ENCODE data around the gene SOHLH1. TPM values are rescaled to one million over a fixed set of nuclear protein-coding genes. Genes with fewer than 3 reads are reported as not detected.

Gene SOHLH1, protein sequence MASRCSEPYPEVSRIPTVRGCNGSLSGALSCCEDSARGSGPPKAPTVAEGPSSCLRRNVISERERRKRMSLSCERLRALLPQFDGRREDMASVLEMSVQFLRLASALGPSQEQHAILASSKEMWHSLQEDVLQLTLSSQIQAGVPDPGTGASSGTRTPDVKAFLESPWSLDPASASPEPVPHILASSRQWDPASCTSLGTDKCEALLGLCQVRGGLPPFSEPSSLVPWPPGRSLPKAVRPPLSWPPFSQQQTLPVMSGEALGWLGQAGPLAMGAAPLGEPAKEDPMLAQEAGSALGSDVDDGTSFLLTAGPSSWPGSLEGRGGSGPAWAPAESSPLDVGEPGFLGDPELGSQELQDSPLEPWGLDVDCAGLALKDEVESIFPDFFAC
- not detected in 2 replicates for total RNA-seq
- long read RNA-seq, result 0 reads

DNA sequence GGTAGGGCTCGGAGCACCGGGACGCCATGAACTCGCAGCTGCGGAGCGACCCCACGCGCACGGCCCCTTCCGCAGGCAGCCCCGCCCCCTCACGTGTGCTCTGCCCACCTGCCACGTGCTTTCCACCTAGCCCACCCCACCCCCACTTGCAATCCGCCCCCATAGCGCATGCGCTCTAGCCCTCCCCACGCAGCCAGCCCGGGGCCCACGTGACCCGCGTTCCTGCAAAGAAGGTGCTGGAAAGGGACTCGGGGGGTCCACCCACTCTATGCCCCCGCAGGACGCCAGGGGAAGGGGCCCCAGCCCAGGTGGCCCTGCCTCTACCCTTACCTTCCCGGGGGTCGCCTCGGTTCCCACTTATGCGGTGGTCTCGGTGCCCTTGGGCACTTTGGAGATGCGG lies at the start of gene SOHLH1:
TSS of gene SOHLH1 (minus strand) at position 42 of the 400 bp plus-strand sequence. CDS start at position 28, 14 bp downstream.
- Mint-ChIP-seq H3K4me1 (no peaks in the 10 kb centered on the region), H3K27ac (ENCODE audit: unreplicated experiment) (no peak within 1 kb of the TSS), H3K36me3 (ENCODE audit: low read depth) (no peaks in the 10 kb centered on the region), H3K4me3 (no peak within 1 kb of the TSS), H3K9me3 (no peaks in the 10 kb centered on the region), H3K27me3 (ENCODE audit: low read depth) (peaks cover 12% of the 10 kb centered on the region)
- TF ChIP-seq, protein P1, sequence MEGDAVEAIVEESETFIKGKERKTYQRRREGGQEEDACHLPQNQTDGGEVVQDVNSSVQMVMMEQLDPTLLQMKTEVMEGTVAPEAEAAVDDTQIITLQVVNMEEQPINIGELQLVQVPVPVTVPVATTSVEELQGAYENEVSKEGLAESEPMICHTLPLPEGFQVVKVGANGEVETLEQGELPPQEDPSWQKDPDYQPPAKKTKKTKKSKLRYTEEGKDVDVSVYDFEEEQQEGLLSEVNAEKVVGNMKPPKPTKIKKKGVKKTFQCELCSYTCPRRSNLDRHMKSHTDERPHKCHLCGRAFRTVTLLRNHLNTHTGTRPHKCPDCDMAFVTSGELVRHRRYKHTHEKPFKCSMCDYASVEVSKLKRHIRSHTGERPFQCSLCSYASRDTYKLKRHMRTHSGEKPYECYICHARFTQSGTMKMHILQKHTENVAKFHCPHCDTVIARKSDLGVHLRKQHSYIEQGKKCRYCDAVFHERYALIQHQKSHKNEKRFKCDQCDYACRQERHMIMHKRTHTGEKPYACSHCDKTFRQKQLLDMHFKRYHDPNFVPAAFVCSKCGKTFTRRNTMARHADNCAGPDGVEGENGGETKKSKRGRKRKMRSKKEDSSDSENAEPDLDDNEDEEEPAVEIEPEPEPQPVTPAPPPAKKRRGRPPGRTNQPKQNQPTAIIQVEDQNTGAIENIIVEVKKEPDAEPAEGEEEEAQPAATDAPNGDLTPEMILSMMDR (conservative IDR thresholded peaks at IDR 0.05), result no peak
- no peak for DNase-seq (ENCODE audit: low read depth, low spot score)

DNA sequence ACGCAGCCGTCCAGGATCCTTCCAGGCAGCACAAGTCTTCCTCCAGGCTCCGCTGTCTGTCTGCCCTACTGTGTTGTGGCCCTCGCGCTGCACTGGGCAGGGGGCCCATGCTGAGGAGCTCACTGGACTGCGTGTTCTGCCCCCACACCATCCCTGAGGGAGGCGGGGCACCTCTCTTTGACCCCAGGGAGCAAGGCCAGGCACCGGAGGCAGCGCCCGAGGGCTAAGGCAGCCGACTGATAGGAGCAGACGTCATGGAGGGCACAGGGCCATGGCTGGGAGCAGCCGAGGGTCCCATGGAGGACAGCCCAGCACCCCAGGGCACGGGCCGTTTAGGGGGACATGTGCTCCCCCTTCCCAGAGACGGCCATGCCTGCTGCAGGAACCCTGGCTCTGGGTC lies 49.4 kb upstream of the SOHLH1 start:
- H3K9me3 Mint-ChIP-seq, result peaks cover 6% of the 10 kb centered on the region
- no peak overlapping the region for H3K4me3 Mint-ChIP-seq
- TF ChIP-seq, protein P1 (conservative IDR thresholded peaks at IDR 0.05), result no peak
- no peaks in the 10 kb centered on the region for H3K36me3 Mint-ChIP-seq (ENCODE audit: low read depth)
- H3K4me1 Mint-ChIP-seq, result no peaks in the 10 kb centered on the region
- no peak for DNase-seq (ENCODE audit: low read depth, low spot score)
- no peak overlapping the region for H3K27ac Mint-ChIP-seq (ENCODE audit: unreplicated experiment)
- peaks cover 3% of the 10 kb centered on the region for H3K27me3 Mint-ChIP-seq (ENCODE audit: low read depth)

DNA sequence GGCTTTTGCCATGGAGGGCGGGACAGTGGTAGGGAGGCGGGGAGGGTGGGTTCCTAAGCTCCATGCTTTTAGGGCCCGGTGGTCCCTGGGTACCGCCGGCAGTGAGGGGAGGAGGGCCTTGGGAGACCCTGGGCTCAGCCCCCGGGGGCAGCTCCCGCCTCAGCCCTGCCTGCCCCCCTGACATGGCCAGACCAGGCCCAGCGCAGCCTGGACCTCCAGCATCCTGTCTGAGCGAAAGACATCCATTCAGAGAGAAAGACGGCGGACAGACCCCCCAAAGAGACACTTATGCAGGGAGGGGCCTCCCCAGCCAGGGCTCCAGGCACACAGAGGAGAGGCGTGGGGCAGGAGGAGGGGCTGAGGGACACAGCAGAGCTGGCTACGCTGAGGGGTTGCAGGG lies 48.0 kb upstream of the SOHLH1 start:
- no peak for DNase-seq (ENCODE audit: low read depth, low spot score)
- no peaks in the 10 kb centered on the region for H3K36me3 Mint-ChIP-seq (ENCODE audit: low read depth)
- TF ChIP-seq, protein P1 (conservative IDR thresholded peaks at IDR 0.05), result no peak
- H3K4me1 Mint-ChIP-seq, result no peaks in the 10 kb centered on the region
- H3K9me3 Mint-ChIP-seq, result no peaks in the 10 kb centered on the region
- no peak overlapping the region for H3K4me3 Mint-ChIP-seq
- no peak overlapping the region for H3K27ac Mint-ChIP-seq (ENCODE audit: unreplicated experiment)
- peaks cover 2% of the 10 kb centered on the region for H3K27me3 Mint-ChIP-seq (ENCODE audit: low read depth)

DNA sequence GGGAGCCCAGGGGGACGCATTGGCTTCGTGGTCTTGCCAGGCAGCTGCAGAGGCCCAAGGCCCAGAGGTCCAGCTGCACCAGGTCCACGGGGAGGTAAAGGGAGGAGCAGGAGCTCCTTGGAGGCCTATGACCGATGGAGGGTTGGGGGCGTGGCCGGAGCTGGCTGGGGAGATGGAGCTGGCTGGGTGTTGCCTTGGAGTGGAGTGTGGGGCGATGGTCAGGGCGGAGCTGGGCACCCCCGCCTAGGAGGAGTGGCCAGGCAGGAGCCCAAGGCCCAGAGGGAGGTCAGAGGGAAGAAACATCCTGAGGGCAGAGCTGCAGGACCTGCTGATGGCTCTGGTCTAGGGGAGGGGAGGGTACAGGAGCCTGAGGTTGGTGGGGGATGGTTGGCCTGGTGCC lies 47.3 kb upstream of the SOHLH1 start:
- peaks cover 2% of the 10 kb centered on the region for H3K27me3 Mint-ChIP-seq (ENCODE audit: low read depth)
- TF ChIP-seq, protein P1 (conservative IDR thresholded peaks at IDR 0.05), result no peak
- H3K36me3 Mint-ChIP-seq (ENCODE audit: low read depth), result no peaks in the 10 kb centered on the region
- no peaks in the 10 kb centered on the region for H3K9me3 Mint-ChIP-seq
- no peaks in the 10 kb centered on the region for H3K4me1 Mint-ChIP-seq
- no peak for DNase-seq (ENCODE audit: low read depth, low spot score)
- H3K4me3 Mint-ChIP-seq, result no peak overlapping the region
- no peak overlapping the region for H3K27ac Mint-ChIP-seq (ENCODE audit: unreplicated experiment)

DNA sequence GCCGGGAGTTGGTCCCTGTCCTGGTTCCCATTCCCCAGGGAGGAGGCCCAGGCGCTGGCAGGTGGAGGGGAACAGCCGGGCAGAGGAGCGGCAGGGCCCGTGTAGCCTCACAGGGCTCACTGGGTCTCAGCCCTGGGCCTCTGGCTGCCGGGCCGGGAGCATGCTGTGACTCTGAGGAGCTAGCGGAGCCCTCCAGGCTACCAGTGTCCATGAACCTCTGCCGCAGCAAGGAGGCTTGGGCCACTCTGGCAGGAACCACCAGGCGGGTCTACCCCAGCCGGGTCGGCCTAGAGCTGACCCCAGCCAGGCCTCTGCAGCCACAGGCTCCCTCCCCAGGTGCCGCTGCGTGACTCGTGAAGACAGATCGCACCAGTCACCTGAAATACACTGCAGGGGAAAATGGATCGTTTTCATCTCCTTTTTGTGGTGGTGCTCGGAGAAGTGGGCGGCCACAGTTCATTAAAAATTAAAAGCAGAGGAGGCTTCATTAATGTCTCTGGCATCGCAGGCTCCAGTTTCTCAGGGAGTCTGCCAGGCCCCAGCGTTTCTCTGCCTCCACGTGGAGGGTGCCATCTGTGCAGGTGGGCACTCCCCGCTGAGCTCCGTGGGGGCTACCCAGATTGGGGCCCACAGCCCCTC lies 46.5 kb upstream of the SOHLH1 start:
- Mint-ChIP-seq H3K9me3 (no peaks in the 10 kb centered on the region), H3K4me1 (no peaks in the 10 kb centered on the region), H3K27me3 (ENCODE audit: low read depth) (peaks cover 2% of the 10 kb centered on the region), H3K36me3 (ENCODE audit: low read depth) (no peaks in the 10 kb centered on the region), H3K27ac (ENCODE audit: unreplicated experiment) (no peak overlapping the region), H3K4me3 (no peak overlapping the region)
- TF ChIP-seq, protein P1 (conservative IDR thresholded peaks at IDR 0.05), result no peak
- DNase-seq (ENCODE audit: low read depth, low spot score), result no peak
